Measurements from ENCODE around the gene CNNM2. TPM values are rescaled to one million over a fixed set of nuclear protein-coding genes. Genes with fewer than 3 reads are reported as not detected.

The CNNM2 gene
- total RNA-seq, 1 donor from 2014 or later: 12.9 TPM

- peak; percentile 92 for DNase-seq
- ATAC-seq: peak; percentile 78
- Histone ChIP-seq H3K36me3 (no peaks in the 10 kb centered on the region), H3K9me3 (no peaks in the 10 kb centered on the region), H3K4me1 (peaks cover 21% of the 10 kb centered on the region), H3K27ac (peak overlapping the region; percentile 80), H3K4me3 (peak overlapping the region; percentile 93), H3K27me3 (no peaks in the 10 kb centered on the region)
- intact Hi-C loops (cut with DNase I): loop anchor here (10.0 kb wide), 3 partner anchors 147 to 417 kb away; partner anchors contain the start of gene RPEL1
- TF ChIP-seq CTCF (IDR thresholded peaks at IDR 0.05): peak; percentile 96
Observed at GRCh38 chr10:102917314-102917961, 656 bp upstream of the CNNM2 start.

- H3K27ac ChIP-seq: peak overlapping the region; percentile 82
- peaks cover 21% of the 10 kb centered on the region for H3K4me1 ChIP-seq
- ATAC-seq: no peak
- no peak for TF ChIP-seq CTCF (IDR thresholded peaks at IDR 0.05)
- intact Hi-C loops (cut with DNase I): loop anchor here (10.0 kb wide), 3 partner anchors 146 to 416 kb away; partner anchors contain the start of gene RPEL1
- peak overlapping the region; percentile 93 for H3K4me3 ChIP-seq
- no peaks in the 10 kb centered on the region for H3K27me3 ChIP-seq
- peak; percentile 66 for DNase-seq
- no peaks in the 10 kb centered on the region for H3K36me3 ChIP-seq
- no peaks in the 10 kb centered on the region for H3K9me3 ChIP-seq
Observed at GRCh38 chr10:102918817-102919245, 737 bp downstream of the CNNM2 start.

GRCh38 chr10:102919246-102919959, 1.3 kb downstream of the CNNM2 start:
- intact Hi-C loops (cut with DNase I): loop anchor here (10.0 kb wide), 3 partner anchors 145 to 415 kb away; partner anchors contain the start of gene RPEL1
- Histone ChIP-seq H3K4me1 (peaks cover 21% of the 10 kb centered on the region), H3K27ac (no peak overlapping the region), H3K27me3 (no peaks in the 10 kb centered on the region), H3K36me3 (no peaks in the 10 kb centered on the region), H3K4me3 (peak overlapping the region; percentile 93), H3K9me3 (no peaks in the 10 kb centered on the region)
- peak; percentile 71 for DNase-seq
- ATAC-seq: no peak
- no peak for TF ChIP-seq CTCF (IDR thresholded peaks at IDR 0.05)

GRCh38 chr10:102919992-102920739, 2.1 kb downstream of the CNNM2 start:
- H3K4me1 ChIP-seq: peaks cover 21% of the 10 kb centered on the region
- DNase-seq (no peak), ATAC-seq (no peak)
- TF ChIP-seq CTCF (IDR thresholded peaks at IDR 0.05): no peak
- H3K4me3 ChIP-seq: peak overlapping the region; percentile 93
- H3K9me3 ChIP-seq: no peaks in the 10 kb centered on the region
- no peaks in the 10 kb centered on the region for H3K36me3 ChIP-seq
- intact Hi-C loops (cut with DNase I): loop anchor here (10.0 kb wide), 3 partner anchors 145 to 415 kb away; partner anchors contain the start of gene RPEL1
- no peaks in the 10 kb centered on the region for H3K27me3 ChIP-seq
- no peak overlapping the region for H3K27ac ChIP-seq

GRCh38 chr10:102923601-102924000, 5.5 kb downstream of the CNNM2 start:
- no peak overlapping the region for H3K27ac ChIP-seq
- no peak overlapping the region for H3K4me3 ChIP-seq
- DNase-seq (no peak), ATAC-seq (no peak)
- no peaks in the 10 kb centered on the region for H3K27me3 ChIP-seq
- intact Hi-C loops (cut with DNase I): no loop called here
- H3K4me1 ChIP-seq: peaks cover 21% of the 10 kb centered on the region
- no peak for TF ChIP-seq CTCF (IDR thresholded peaks at IDR 0.05)
- no peaks in the 10 kb centered on the region for H3K36me3 ChIP-seq
- H3K9me3 ChIP-seq: no peaks in the 10 kb centered on the region
